DMS153 treated with DMSO at 0.1 percent for 48 hours (cell line): ENCODE results near the gene FOXC2.

ENCODE experiments used
- DNase-seq: peaks from one replicate; lab custom pipeline; 2025; ENCODE audit not compliant: unreplicated experiment; lab: John Stamatoyannopoulos, UW

Gene FOXC2

GRCh38 chr16:86532526-86532815, 34.2 kb upstream of the FOXC2 start:
- no peak for DNase-seq

GRCh38 chr16:86533076-86533475, 33.6 kb upstream of the FOXC2 start:
- no peak for DNase-seq

GRCh38 chr16:86533767-86534351, 32.8 kb upstream of the FOXC2 start:
- no peak for DNase-seq

- DNase-seq: no peak
Observed at GRCh38 chr16:86534779-86535615, 31.6 kb upstream of the FOXC2 start.

- DNase-seq: no peak
Observed at GRCh38 chr16:86536621-86537020, 30.0 kb upstream of the FOXC2 start.

GRCh38 chr16:86537486-86537885, 29.1 kb upstream of the FOXC2 start:
- no peak for DNase-seq

- no peak for DNase-seq
Observed at GRCh38 chr16:86538196-86538780, 28.3 kb upstream of the FOXC2 start.

- DNase-seq: no peak
Observed at GRCh38 chr16:86540894-86541293, 25.7 kb upstream of the FOXC2 start.

GRCh38 chr16:86541560-86541959, 25.1 kb upstream of the FOXC2 start:
- no peak for DNase-seq

GRCh38 chr16:86542756-86543750, 23.6 kb upstream of the FOXC2 start:
- no peak for DNase-seq

- no peak for DNase-seq
Observed at GRCh38 chr16:86545481-86545880, 21.1 kb upstream of the FOXC2 start.

- no peak for DNase-seq
Observed at GRCh38 chr16:86545954-86546637, 20.5 kb upstream of the FOXC2 start.

GRCh38 chr16:86546638-86547013, 20.0 kb upstream of the FOXC2 start:
- no peak for DNase-seq

GRCh38 chr16:86547286-86547685, 19.3 kb upstream of the FOXC2 start:
- no peak for DNase-seq

- no peak for DNase-seq
Observed at GRCh38 chr16:86549076-86549892, 17.3 kb upstream of the FOXC2 start.

- DNase-seq: no peak
Observed at GRCh38 chr16:86549893-86550190, 16.8 kb upstream of the FOXC2 start.

GRCh38 chr16:86550281-86550680, 16.3 kb upstream of the FOXC2 start:
- no peak for DNase-seq

GRCh38 chr16:86553356-86553755, 13.3 kb upstream of the FOXC2 start:
- DNase-seq: no peak

- DNase-seq: no peak
Observed at GRCh38 chr16:86554599-86554916, 12.1 kb upstream of the FOXC2 start.
